ENCODE data around the gene PIP4K2A. TPM values are rescaled to one million over a fixed set of nuclear protein-coding genes. Genes with fewer than 3 reads are reported as not detected.

The PIP4K2A gene
- total RNA-seq, 1 donor from 2014 or later = 44.1 TPM

DNA sequence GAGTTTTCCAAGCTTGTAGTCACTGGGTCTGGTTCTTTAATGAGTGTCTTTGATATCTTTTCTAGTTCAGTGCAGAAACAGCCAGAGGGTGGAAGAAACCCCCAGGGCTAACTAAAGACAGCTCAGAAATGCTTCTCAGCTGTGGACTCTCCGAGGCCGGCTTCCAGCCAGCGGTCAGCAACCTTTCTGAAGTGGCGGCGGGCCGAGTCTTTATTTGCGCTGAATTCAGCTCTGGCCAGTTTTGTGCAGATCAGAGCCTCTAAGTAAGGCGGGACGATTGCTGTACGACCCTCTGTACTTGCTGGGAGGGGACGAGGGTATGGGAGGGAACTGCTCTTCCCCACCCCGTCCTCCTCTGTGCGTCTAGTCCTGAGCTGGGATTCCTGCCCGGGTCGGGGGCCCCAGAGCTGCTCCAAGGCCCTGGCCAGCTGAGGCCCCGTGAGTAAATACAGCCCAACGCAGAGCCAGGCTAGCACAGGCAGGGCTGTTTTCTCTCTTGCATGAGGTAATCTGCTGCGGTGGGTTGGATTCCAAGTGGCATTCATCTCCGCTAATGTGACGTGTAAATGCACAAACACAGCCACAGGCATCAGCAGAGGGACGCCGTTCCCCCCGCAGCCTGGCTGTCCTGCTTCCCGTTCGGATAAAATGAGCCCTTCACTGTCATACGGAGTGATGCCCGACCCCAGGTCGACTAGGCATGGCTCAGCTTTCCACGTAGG is 159.8 kb downstream of the PIP4K2A start:
- Mint-ChIP-seq H3K9me3 (ENCODE audit: low read depth) (no peaks in the 10 kb centered on the region), H3K27ac (ENCODE audit: unreplicated experiment) (peak overlapping the region; percentile 94), H3K36me3 (ENCODE audit: low read depth) (peaks cover 3% of the 10 kb centered on the region), H3K4me1 (ENCODE audit: low read depth) (peaks cover 29% of the 10 kb centered on the region), H3K27me3 (ENCODE audit: low read depth) (no peaks in the 10 kb centered on the region), H3K4me3 (ENCODE audit: unreplicated experiment) (peak overlapping the region; percentile 64)
- DNase-seq (ENCODE audit: low spot score) = no peak
- TF ChIP-seq, protein P1, sequence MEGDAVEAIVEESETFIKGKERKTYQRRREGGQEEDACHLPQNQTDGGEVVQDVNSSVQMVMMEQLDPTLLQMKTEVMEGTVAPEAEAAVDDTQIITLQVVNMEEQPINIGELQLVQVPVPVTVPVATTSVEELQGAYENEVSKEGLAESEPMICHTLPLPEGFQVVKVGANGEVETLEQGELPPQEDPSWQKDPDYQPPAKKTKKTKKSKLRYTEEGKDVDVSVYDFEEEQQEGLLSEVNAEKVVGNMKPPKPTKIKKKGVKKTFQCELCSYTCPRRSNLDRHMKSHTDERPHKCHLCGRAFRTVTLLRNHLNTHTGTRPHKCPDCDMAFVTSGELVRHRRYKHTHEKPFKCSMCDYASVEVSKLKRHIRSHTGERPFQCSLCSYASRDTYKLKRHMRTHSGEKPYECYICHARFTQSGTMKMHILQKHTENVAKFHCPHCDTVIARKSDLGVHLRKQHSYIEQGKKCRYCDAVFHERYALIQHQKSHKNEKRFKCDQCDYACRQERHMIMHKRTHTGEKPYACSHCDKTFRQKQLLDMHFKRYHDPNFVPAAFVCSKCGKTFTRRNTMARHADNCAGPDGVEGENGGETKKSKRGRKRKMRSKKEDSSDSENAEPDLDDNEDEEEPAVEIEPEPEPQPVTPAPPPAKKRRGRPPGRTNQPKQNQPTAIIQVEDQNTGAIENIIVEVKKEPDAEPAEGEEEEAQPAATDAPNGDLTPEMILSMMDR (IDR thresholded peaks at IDR 0.05) = no peak

DNA sequence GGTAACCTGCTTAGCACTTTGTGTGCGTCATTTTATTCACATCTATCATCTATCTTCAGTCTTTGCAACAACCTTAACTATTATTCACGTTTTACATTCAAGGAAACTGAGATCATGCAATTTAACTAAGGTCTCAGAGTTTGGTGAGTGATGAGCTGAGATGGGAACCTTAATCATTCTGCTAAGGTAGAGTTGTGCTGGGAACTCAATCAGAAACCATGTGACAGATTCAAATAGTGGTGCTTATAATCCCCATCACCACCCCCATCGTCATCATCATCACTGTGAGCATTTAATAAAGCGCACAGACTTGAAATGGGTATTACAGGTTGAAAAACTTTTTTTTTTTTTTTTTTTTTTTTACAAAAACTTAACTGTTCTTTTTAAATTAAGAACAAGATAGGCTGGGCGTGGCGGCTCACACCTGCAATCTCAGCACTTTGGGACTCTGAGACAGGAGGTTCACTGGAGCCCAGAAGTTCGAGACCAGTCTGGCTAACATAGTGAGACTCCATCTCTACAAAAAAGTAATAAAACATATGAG is 160.9 kb downstream of the PIP4K2A start:
- Mint-ChIP-seq H3K9me3 (ENCODE audit: low read depth) (no peaks in the 10 kb centered on the region), H3K27ac (ENCODE audit: unreplicated experiment) (peak overlapping the region; percentile 51), H3K27me3 (ENCODE audit: low read depth) (no peaks in the 10 kb centered on the region), H3K4me1 (ENCODE audit: low read depth) (peaks cover 29% of the 10 kb centered on the region), H3K36me3 (ENCODE audit: low read depth) (peaks cover 4% of the 10 kb centered on the region), H3K4me3 (ENCODE audit: unreplicated experiment) (no peak overlapping the region)
- DNase-seq (ENCODE audit: low spot score) = no peak
- TF ChIP-seq, protein P1 (IDR thresholded peaks at IDR 0.05) = no peak

DNA sequence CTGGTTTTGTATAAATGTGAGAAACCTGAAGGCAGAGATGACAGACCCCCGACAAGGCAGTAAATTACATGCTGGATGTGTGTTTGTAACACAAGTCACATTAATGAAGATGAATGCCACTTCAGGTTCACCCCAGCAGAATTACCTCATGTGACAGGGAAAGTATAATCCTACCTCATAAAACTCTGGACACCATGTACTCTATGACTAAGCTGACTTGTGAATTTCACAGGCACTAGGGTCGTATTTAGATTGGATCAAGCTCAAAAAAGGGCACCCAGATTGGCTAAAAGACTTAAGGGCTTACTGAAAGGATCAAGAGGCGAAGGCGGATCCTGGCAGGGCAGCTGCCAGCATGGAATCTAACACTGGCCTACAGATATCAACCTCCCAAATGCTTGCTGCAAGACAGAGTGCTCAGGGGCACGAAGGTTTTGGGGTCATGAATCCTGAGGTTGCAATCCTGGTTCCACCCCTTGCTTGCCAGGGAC is 161.4 kb downstream of the PIP4K2A start:
- no peak for DNase-seq (ENCODE audit: low spot score)
- Mint-ChIP-seq H3K9me3 (ENCODE audit: low read depth) (no peaks in the 10 kb centered on the region), H3K4me1 (ENCODE audit: low read depth) (peaks cover 29% of the 10 kb centered on the region), H3K36me3 (ENCODE audit: low read depth) (peaks cover 4% of the 10 kb centered on the region), H3K4me3 (ENCODE audit: unreplicated experiment) (no peak overlapping the region), H3K27me3 (ENCODE audit: low read depth) (no peaks in the 10 kb centered on the region), H3K27ac (ENCODE audit: unreplicated experiment) (no peak overlapping the region)
- TF ChIP-seq, protein P1 (IDR thresholded peaks at IDR 0.05) = no peak

DNA sequence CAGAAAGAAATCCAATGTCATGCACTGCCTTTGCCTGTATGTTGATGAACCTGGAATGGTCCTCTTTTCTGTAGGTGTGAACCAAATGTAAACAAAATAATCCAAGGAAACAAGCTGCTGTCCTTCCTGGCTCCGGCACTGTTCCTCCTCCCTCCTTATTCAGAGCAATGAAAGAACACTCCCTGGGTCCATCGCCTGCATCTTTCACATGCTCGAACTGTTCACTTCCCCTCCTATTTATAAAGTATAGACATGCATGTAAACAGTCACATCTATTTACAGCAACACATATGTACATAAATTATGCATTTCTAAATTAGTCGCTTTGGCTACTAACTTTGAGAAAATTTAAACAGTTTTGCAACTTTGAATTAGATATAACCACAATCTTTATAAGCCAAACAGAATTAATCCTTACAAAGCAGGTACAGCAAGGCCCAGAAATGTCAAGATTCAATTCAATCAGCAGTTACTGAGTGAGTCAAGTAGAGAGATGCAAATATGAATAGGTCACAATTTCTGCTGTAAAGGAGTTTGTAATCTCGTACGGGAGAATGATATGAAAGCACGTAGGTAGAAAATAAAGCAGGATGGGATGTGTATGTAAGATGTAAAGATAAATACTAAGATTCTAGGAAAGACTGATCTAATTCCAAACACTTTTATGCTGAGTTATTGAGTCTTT is 162.6 kb downstream of the PIP4K2A start:
- Mint-ChIP-seq H3K27me3 (ENCODE audit: low read depth) (no peaks in the 10 kb centered on the region), H3K9me3 (ENCODE audit: low read depth) (no peaks in the 10 kb centered on the region), H3K4me1 (ENCODE audit: low read depth) (peaks cover 29% of the 10 kb centered on the region), H3K36me3 (ENCODE audit: low read depth) (peaks cover 11% of the 10 kb centered on the region), H3K27ac (ENCODE audit: unreplicated experiment) (no peak overlapping the region), H3K4me3 (ENCODE audit: unreplicated experiment) (no peak overlapping the region)
- no peak for DNase-seq (ENCODE audit: low spot score)
- TF ChIP-seq, protein P1 (IDR thresholded peaks at IDR 0.05) = no peak

DNA sequence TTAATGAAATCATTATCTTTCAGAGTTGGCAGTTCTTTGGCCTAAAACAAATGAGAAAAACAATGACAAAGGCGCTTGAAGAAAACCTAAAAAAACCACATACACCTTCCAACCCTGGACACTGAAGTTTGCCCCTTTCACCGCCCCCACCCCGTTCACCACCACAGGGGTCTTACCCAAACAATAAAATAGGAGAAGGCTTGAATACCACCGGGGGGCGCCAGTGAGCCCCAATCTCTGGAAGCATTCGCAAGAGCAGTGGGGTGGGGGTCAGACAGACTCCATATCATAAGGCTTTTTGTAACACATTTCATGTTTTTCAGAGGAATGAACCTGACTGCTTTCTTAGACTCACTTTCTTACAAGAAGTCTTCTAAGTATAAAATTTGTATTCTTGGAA is 163.6 kb downstream of the PIP4K2A start:
- no peak for DNase-seq (ENCODE audit: low spot score)
- peaks cover 16% of the 10 kb centered on the region for H3K36me3 Mint-ChIP-seq (ENCODE audit: low read depth)

More for the DNA sequence above, 163.6 kb downstream of the PIP4K2A start:
- Mint-ChIP-seq H3K4me1 (ENCODE audit: low read depth) (peaks cover 29% of the 10 kb centered on the region), H3K4me3 (ENCODE audit: unreplicated experiment) (no peak overlapping the region), H3K27ac (ENCODE audit: unreplicated experiment) (no peak overlapping the region), H3K27me3 (ENCODE audit: low read depth) (no peaks in the 10 kb centered on the region), H3K9me3 (ENCODE audit: low read depth) (no peaks in the 10 kb centered on the region)
- TF ChIP-seq, protein P1 (IDR thresholded peaks at IDR 0.05) = peak; percentile 79

All from chondrocyte (in vitro differentiated cells).